ENCODE measurements around the gene MYO1G. TPM values are rescaled to one million over a fixed set of nuclear protein-coding genes. Genes with fewer than 3 reads are reported as not detected.
A peak's percentile ranks its signal among the peaks of the same experiment; 100 is the strongest.

The MYO1G gene
- total and polyA plus RNA-seq, 9 of the 15 experiments (the other 6 are each of a cell fraction or from before 2014, with no cell fraction given), result 0.03 to 0.62 (median 0.13) TPM; not detected in 1

- no peak for TF ChIP-seq NKRF (IDR thresholded peaks at IDR 0.05; ENCODE audit: borderline replicate concordance)
- TF ChIP-seq ZNF212 (CRISPR knock-in tag; IDR thresholded peaks at IDR 0.05), result no peak
- TF ChIP-seq SP1 (CRISPR knock-in tag; IDR thresholded peaks at IDR 0.05), result no peak
- TF ChIP-seq ZNF175 (CRISPR knock-in tag; IDR thresholded peaks at IDR 0.05; ENCODE audit: low read depth), result no peak
- TF ChIP-seq SP2 (IDR thresholded peaks at IDR 0.05; ENCODE audit: extremely low read depth, low read depth, low read length, poor library complexity, severe bottlenecking), result no peak
- no peak for TF ChIP-seq KLF6 (CRISPR knock-in tag; IDR thresholded peaks at IDR 0.05; ENCODE audit: borderline replicate concordance)
- TF ChIP-seq MTA1 (IDR thresholded peaks at IDR 0.05; ENCODE audit: borderline replicate concordance), result no peak
Observed at GRCh38 chr7:44971188-44971901, 7.5 kb downstream of the MYO1G start (continued).

GRCh38 chr7:44970523-44971051 lies 8.2 kb downstream of the MYO1G start:
- FAIRE-seq (no peak), DNase-seq (ENCODE audit: extremely low read depth in 1 of 4, low spot score in 3 of 4) (no peak), ATAC-seq (no peak)
- 42% methylated on average over 17 of the region's 18 CpGs for WGBS (ENCODE audit: insufficient coverage, low coverage, missing lambda C conversion rate)
- Histone ChIP-seq H3K27ac (ENCODE audit: extremely low read depth, low read depth, low read length) (no peak overlapping the region), H3K36me3 (ENCODE audit: control insufficient read depth, insufficient read depth, low read length) (no peaks in the 10 kb centered on the region), H3K27me3 (ENCODE audit: control insufficient read depth in 2 of 2, insufficient read depth in 2 of 2, low read length in 2 of 2) (no peaks in the 10 kb centered on the region), H2AFZ (ENCODE audit: low read depth, low read length) (no peak overlapping the region), H3K4me2 (ENCODE audit: insufficient read depth, low read length) (no peak overlapping the region), H3K79me2 (ENCODE audit: control insufficient read depth, insufficient read depth, low read length) (no peaks in the 10 kb centered on the region), H3K4me1 (replicated peaks in 1 of 2; ENCODE audit: control insufficient read depth in 2 of 2, insufficient read depth in 2 of 2, low read length in 2 of 2) (peaks cover 14 to 50% of the 10 kb centered on the region in 2 experiments; a peak in 4 of 5 replicates), H3K9ac (ENCODE audit: insufficient read depth in 1 of 2, low read depth in 2 of 2, low read length in 2 of 2) (peak overlapping the region in 1 of 2 experiments; percentile 41; a peak in 2 of 4 replicates), H3K9me1 (ENCODE audit: control insufficient read depth, insufficient read depth, low read length) (no peaks in the 10 kb centered on the region), H3K4me3 (no peak overlapping the region), H3K9me3 (replicated peaks; ENCODE audit: control insufficient read depth, insufficient read depth, low read depth, low read length) (no peaks in the 10 kb centered on the region), H4K20me1 (replicated peaks; ENCODE audit: control insufficient read depth, insufficient read depth, low read length) (no peaks in the 10 kb centered on the region)
- TF ChIP-seq MLLT1 (IDR thresholded peaks at IDR 0.05) (no peak), MYNN (IDR thresholded peaks at IDR 0.05) (no peak), MYNN (CRISPR knock-in tag; IDR thresholded peaks at IDR 0.05) (no peak)
- intact Hi-C loops (cut with micrococcal nuclease) (loop anchor here (5.0 to 10.0 kb wide), 2 partner anchors 104 to 292 kb away; no protein-coding TSS in a partner anchor), in situ Hi-C loops (cut with MboI) (no loop called here)
- ChIA-PET CTCF (ENCODE audit: low intra/inter-chr PET ratio) (no interaction called here), POLR2A (interaction anchor here (1.1 to 6.7 kb wide), 2 partner anchors 14 to 30 kb away, joined by 4 to 141 read pairs; no protein-coding TSS in a partner anchor)
- no TSS peak for BruUV-seq (replicated peaks)
